Neural progenitor cell (in vitro differentiated cells): Measurements from ENCODE around the gene N4BP3.

ENCODE experiments used
- CTCF ChIP-seq: fragments of 200-600 bp; sonication (generic); IDR thresholded peaks from 2 replicates; pipeline ENCODE4 v1.5.1; 2017; ENCODE audit warnings: antibody characterized with exemption, mild to moderate bottlenecking
- EZH2phosphoT487 ChIP-seq: fragments of 200-600 bp; sonication (generic); IDR thresholded peaks from 2 replicates; pipeline ENCODE4 v1.6.1; 2017; ENCODE audit warnings: antibody characterized with exemption

DNA sequence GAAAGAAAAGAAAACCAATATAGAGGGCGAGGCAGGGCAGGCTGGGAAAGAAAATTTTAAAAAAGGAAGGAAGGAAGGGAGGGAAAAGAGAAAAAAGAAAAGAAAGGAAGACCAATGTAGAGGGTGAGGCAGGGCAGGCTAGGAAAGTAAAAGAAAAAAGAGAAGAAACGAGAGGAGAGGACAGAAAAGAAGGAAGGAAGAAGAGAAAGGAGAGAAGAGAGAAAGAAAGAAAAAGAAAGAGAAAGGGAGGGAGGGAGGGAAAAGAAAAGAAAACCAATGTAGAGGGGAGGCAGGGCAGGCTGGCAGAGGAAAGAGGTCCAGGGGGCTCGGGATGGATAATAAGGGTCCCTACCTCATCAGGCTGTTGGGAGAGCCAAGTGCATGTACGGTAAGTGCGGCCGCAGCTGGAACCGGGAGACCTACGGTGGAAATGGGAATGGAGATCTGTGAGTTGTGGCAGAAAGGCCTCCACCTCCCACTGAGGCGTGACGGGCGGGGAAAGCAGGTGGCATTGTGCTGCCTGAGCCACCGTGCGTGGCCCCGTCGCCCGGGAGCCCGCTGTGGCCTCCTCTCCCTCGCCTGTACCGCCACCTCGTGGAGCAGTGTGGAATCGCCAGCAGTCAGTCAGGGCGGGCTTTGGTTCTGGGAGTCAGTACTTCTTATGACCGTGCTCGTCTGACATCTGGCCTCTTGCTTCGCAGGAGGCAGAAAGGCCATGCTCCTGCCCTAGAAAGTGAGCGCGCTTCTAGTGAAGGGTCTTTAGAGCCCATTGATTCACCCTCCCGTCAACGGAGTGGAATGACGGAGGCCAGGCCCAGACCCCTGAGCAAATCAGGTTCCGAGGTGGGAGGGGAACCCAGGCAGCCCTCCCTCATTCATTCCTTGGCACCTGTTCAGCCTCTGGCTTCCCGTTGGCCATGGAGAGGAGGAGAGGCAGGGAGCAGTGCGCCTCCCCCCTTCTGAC is 50.7 kb downstream of the N4BP3 start:
- peak; percentile 98 for TF ChIP-seq CTCF
- TF ChIP-seq EZH2phosphoT487, result no peak
